GM12878 (cell line): ENCODE measurements around the gene VANGL1. TPM values are rescaled to one million over a fixed set of nuclear protein-coding genes. Genes with fewer than 3 reads are reported as not detected.

Experiments
- ATAC-seq: fragments of 200-7000 bp; cut with Tn5 transposase; 3 replicates; pipeline ENCODE4 v1.9.1; 2020; ENCODE audit warnings: mild to moderate bottlenecking, moderate library complexity
- BruUV-seq: library from RNA; stranded (reverse); fragments of 400-500 nt; replicated peaks from 2 replicates; lab custom pipeline; 2021; lab: Mats Ljungman, UMichigan
- CTCF ChIA-PET: fragments of 300-600 bp; sonication (Branson Sonifier 250); formaldehyde crosslinking; extraction: SDS; loops from one replicate; lab custom pipeline; 2021; ENCODE audit warnings: inconsistent platforms; lab: Yijun Ruan, JAX
- POLR2A ChIA-PET: fragments of 350-600 bp; formaldehyde crosslinking; extraction: SDS; loops from one replicate; lab custom pipeline; 2021; ENCODE audit warnings: inconsistent platforms; lab: Charles Lee
- RAD21 ChIA-PET: fragments of 300-600 bp; sonication (Branson Sonifier 250); formaldehyde crosslinking; loops from one replicate; lab custom pipeline; 2023; ENCODE audit warnings: antibody characterized with exemption; ENCODE audit not compliant: unreplicated experiment; lab: Charles Lee
- SMC1A ChIA-PET: fragments of 300-600 bp; sonication (Branson Sonifier 250); formaldehyde crosslinking; loops from one replicate; lab custom pipeline; 2023; ENCODE audit not compliant: unreplicated experiment, uncharacterized antibody; lab: Charles Lee
- DNase-seq: peaks from one replicate; pipeline ENCODE4 v3.0.0-alpha.2; 2011; ENCODE audit warnings: low read depth, low spot score
- FAIRE-seq: peaks from 3 replicates; lab custom pipeline; 2011; peaks lifted over from hg19 to GRCh38; lab: Jason Lieb, UNC
- H2AFZ ChIP-seq: 2 replicates; pipeline ENCODE4 v1.6.0; 2011; ENCODE audit warnings: low read depth, low read length, control low read depth; ENCODE audit not compliant: control insufficient read depth
- H3K27ac ChIP-seq: 2 replicates; pipeline ENCODE4 v1.5.1; 2011; ENCODE audit warnings: control low read depth; ENCODE audit not compliant: control insufficient read depth, insufficient read depth
- H3K27me3 ChIP-seq, 2 experiments: replicated peaks in 1 of 2; 2 replicates each; pipeline versions ENCODE4 v1.6.0 to v1.6.1; 2011; ENCODE audit warnings: low read length in 1 of 2; ENCODE audit not compliant: control insufficient read depth in 2 of 2, insufficient read depth in 2 of 2
- H3K36me3 ChIP-seq, 2 experiments: 2 replicates each; pipeline ENCODE4 v1.5.1; 2011; ENCODE audit warnings: low read length in 1 of 2; ENCODE audit not compliant: control insufficient read depth in 2 of 2, insufficient read depth in 2 of 2
- H3K4me1 ChIP-seq: 2 replicates; pipeline ENCODE4 v1.6.1; 2011; ENCODE audit warnings: mild to moderate bottlenecking, low read length, moderate library complexity, mixed read lengths; ENCODE audit not compliant: control insufficient read depth, insufficient read depth
- H3K4me2 ChIP-seq: 2 replicates; pipeline ENCODE4 v1.6.0; 2011; ENCODE audit warnings: control low read depth; ENCODE audit not compliant: control insufficient read depth, insufficient read depth
- H3K4me3 ChIP-seq: fragments of 200-600 bp; sonication (generic); 2 replicates; pipeline ENCODE4 v1.5.1; 2016
- H3K79me2 ChIP-seq: 2 replicates; pipeline ENCODE4 v1.6.0; 2011; ENCODE audit warnings: low read length; ENCODE audit not compliant: control insufficient read depth, insufficient read depth
- H3K9ac ChIP-seq: 2 replicates; pipeline ENCODE4 v1.8.0; 2011; ENCODE audit warnings: low read length, control low read depth, mixed read lengths; ENCODE audit not compliant: control insufficient read depth, insufficient read depth
- H3K9me3 ChIP-seq: replicated peaks from 3 replicates; pipeline ENCODE4 v1.5.1; 2011; ENCODE audit warnings: mild to moderate bottlenecking, low read length; ENCODE audit not compliant: control insufficient read depth, insufficient read depth
- H4K20me1 ChIP-seq: 2 replicates; pipeline ENCODE4 v1.6.0; 2011; ENCODE audit not compliant: control insufficient read depth, insufficient read depth
- EP300 ChIP-seq, 2 experiments: fragments of 150-350 bp in 1 of 2; IDR thresholded peaks; 2 replicates each; pipeline ENCODE4 v1.6.1; 2011 to 2012; ENCODE audit warnings: low read depth in 2 of 2, low read length in 2 of 2, borderline replicate concordance in 1 of 2, improper control_type of control experiment in 1 of 2, inconsistent platforms in 1 of 2; ENCODE audit not compliant: control insufficient read depth in 1 of 2
- HDAC2 ChIP-seq: fragments of 200-600 bp; sonication (generic); IDR thresholded peaks from 2 replicates; pipeline ENCODE4 v1.6.1; 2017
- JUND ChIP-seq: IDR thresholded peaks from 2 replicates; pipeline ENCODE4 v1.6.1; 2012; ENCODE audit warnings: low read depth, mild to moderate bottlenecking, low read length, improper control_type of control experiment, moderate library complexity
- MYC ChIP-seq: IDR thresholded peaks from 2 replicates; pipeline ENCODE4 v1.6.1; 2011; ENCODE audit warnings: mild to moderate bottlenecking, low read length, moderate library complexity, inconsistent platforms; ENCODE audit not compliant: insufficient read depth, insufficient replicate concordance, insufficient read length, severe bottlenecking
- POU2F2 ChIP-seq: IDR thresholded peaks from 3 replicates; pipeline ENCODE4 v1.6.1; 2011; ENCODE audit warnings: low read depth, mild to moderate bottlenecking, low read length, borderline replicate concordance
- SUPT20H ChIP-seq: IDR thresholded peaks from 2 replicates; pipeline ENCODE4 v1.6.1; 2011; ENCODE audit warnings: low read depth, mild to moderate bottlenecking, low read length, moderate library complexity, borderline replicate concordance; ENCODE audit not compliant: control insufficient read depth
- TCF12 ChIP-seq: IDR thresholded peaks from 2 replicates; pipeline ENCODE4 v1.6.1; 2011; ENCODE audit warnings: low read depth, mild to moderate bottlenecking, low read length
- USF2 ChIP-seq: IDR thresholded peaks from 2 replicates; pipeline ENCODE4 v1.6.1; 2011; ENCODE audit warnings: low read depth, low read length, improper control_type of control experiment, borderline replicate concordance
- YBX1 ChIP-seq: fragments of 450-650 bp; IDR thresholded peaks from 2 replicates; pipeline ENCODE4 v1.6.1; 2016; ENCODE audit warnings: antibody characterized with exemption
- ZBTB40 ChIP-seq: fragments of 450-650 bp; IDR thresholded peaks from 2 replicates; pipeline ENCODE4 v1.6.1; 2016; ENCODE audit warnings: mild to moderate bottlenecking, moderate library complexity, borderline replicate concordance
- ZNF217 ChIP-seq: fragments of 450-650 bp; IDR thresholded peaks from 2 replicates; pipeline ENCODE4 v1.6.1; 2017; ENCODE audit warnings: antibody characterized with exemption, mild to moderate bottlenecking
- ZNF274 ChIP-seq: IDR thresholded peaks from one replicate; pipeline ENCODE4 v1.8.0; 2011; ENCODE audit not compliant: insufficient read length, insufficient read depth
- ZSCAN29 ChIP-seq: fragments of 450-650 bp; IDR thresholded peaks from 2 replicates; pipeline ENCODE4 v1.6.1; 2017; ENCODE audit warnings: mild to moderate bottlenecking, moderate library complexity
- WGBS: methylation state at CpG from one replicate; pipeline ENCODE4 v1.1.6; 2016; ENCODE audit warnings: low lambda C conversion rate; ENCODE audit not compliant: insufficient replicate concordance, insufficient coverage; ENCODE audit errors: missing lambda C conversion rate; 5-methylcytosine and 5-hydroxymethylcytosine counted together
- in situ Hi-C: fragments of 300-500 bp; cut with MboI; formaldehyde crosslinking; loops from 9 replicates; pipeline ENCODE4 v1.14.3; 2018; ENCODE audit warnings: mixed read lengths
- intact Hi-C: fragments of 100-400 bp; cut with micrococcal nuclease; formaldehyde crosslinking; loops from one replicate; pipeline ENCODE4 v1.14.2; 2022; ENCODE audit not compliant: unreplicated experiment
- polyA plus RNA-seq, 11 experiments: library from polyadenylated mRNA; depleted of rRNA in 4 of 11; unstranded in 6 of 11; stranded (reverse) in 5 of 11; fragments of >200 nt; fragmentation: Nextera tagmentation in 4 of 11; fragmentation: Illumina TruSeq in 1 of 11; extraction: Ambion mirVana in 4 of 11; extraction: Trizol in 1 of 11; gene quantifications; 1 replicate in 1 of 11; 2 replicates in 10 of 11; pipeline versions ENCODE4 v1.2.1 to v1.2.3, GENCODE V29; 2011 to 2016; ENCODE audit warnings: inconsistent platforms in 2 of 11, missing spikeins in 2 of 11, low read depth in 1 of 11
- total RNA-seq, 4 experiments: library from RNA; depleted of rRNA in 3 of 4; stranded (reverse); fragments of >200 nt in 3 of 4; fragmentation: Illumina TruSeq in 1 of 4; extraction: Trizol in 1 of 4; gene quantifications; 2 replicates each; pipeline versions ENCODE4 v1.2.1 to v1.2.3, GENCODE V29; 2013 to 2021

VANGL1 gene
- total and polyA plus RNA-seq, 10 of the 15 experiments (the other 5 are each of a cell fraction or from before 2014, with no cell fraction given): 0.71 to 12.9 (median 6.3) TPM

- SMC1A ChIA-PET: interaction anchor here (1.2 to 2.2 kb wide), 3 partner anchors 9 to 26 kb away, joined by 3 to 5 read pairs (median 4); no protein-coding TSS in a partner anchor
- Histone ChIP-seq H3K9ac (no peak overlapping the region), H3K79me2 (no peaks in the 10 kb centered on the region), H3K4me1 (peaks cover 13% of the 10 kb centered on the region)
- POLR2A ChIA-PET: no interaction called here
- 29% methylated on average over 4 of the region's 4 CpGs for WGBS
- intact Hi-C loops: no loop called here
- no peak for TF ChIP-seq ZSCAN29
- TF ChIP-seq ZBTB40: no peak
- no peak for TF ChIP-seq USF2
- no peak for TF ChIP-seq YBX1
- no peak for TF ChIP-seq ZNF217
- TF ChIP-seq POU2F2: no peak
- no peak for TF ChIP-seq EP300 (IDR thresholded peaks at IDR 0.05; ENCODE audit: borderline replicate concordance in 1 of 2, control insufficient read depth in 1 of 2, low read depth in 2 of 2, low read length in 2 of 2)
- TF ChIP-seq ZNF274: no peak
- no peak for TF ChIP-seq TCF12
- TF ChIP-seq SUPT20H: no peak
- no peak for TF ChIP-seq HDAC2
- no peak for TF ChIP-seq MYC
- no peak for TF ChIP-seq JUND
- TF ChIP-seq, all 136 proteins: peak for 0
- Histone ChIP-seq H3K27ac (no peak overlapping the region), H3K4me2 (no peak overlapping the region), H3K36me3 (no peaks in the 10 kb centered on the region), H3K27me3 (no peaks in the 10 kb centered on the region; a peak in 1 of 4 replicates), H2AFZ (no peak overlapping the region), H3K4me3 (no peak overlapping the region), H3K9me3 (no peaks in the 10 kb centered on the region), H4K20me1 (no peaks in the 10 kb centered on the region)
- no TSS peak for BruUV-seq
- RAD21 ChIA-PET: no interaction called here
- DNase-seq (no peak), ATAC-seq (no peak), FAIRE-seq (no peak)
- in situ Hi-C loops: no loop called here
- CTCF ChIA-PET: interaction anchor here (1.2 kb wide), 1 partner anchor 26 kb away, joined by 3 read pairs; no protein-coding TSS in a partner anchor
These were observed 90.5 kb downstream of the VANGL1 start for GRCh38 chr1:115732316-115732715.
